ENCODE results near the gene ZC3H12D.

DNA sequence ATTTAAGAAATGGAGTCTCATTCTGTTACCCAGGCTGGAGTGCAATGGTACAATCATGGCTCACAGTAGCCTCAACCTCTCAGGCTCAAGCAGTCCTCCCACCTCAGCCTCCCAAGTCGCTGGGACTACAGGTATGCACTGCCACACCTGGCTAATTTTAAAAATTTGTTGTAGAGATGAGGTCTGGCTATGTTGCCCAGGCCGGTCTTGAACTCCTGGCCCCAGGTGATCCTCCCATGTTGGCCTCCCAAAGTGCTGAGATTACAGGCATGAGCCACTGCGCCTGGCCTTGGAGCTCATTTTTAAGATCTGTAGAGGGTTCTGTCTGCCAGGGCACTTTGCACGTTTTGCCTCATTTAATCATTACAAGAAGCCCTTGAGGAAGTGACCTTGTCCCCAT, 17.5 kb downstream of the ZC3H12D start:
- TF ChIP-seq POU5F1 (IDR thresholded peaks at IDR 0.05; ENCODE audit: low read depth, low read length), result no peak
- TF ChIP-seq, protein P1, sequence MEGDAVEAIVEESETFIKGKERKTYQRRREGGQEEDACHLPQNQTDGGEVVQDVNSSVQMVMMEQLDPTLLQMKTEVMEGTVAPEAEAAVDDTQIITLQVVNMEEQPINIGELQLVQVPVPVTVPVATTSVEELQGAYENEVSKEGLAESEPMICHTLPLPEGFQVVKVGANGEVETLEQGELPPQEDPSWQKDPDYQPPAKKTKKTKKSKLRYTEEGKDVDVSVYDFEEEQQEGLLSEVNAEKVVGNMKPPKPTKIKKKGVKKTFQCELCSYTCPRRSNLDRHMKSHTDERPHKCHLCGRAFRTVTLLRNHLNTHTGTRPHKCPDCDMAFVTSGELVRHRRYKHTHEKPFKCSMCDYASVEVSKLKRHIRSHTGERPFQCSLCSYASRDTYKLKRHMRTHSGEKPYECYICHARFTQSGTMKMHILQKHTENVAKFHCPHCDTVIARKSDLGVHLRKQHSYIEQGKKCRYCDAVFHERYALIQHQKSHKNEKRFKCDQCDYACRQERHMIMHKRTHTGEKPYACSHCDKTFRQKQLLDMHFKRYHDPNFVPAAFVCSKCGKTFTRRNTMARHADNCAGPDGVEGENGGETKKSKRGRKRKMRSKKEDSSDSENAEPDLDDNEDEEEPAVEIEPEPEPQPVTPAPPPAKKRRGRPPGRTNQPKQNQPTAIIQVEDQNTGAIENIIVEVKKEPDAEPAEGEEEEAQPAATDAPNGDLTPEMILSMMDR (IDR thresholded peaks at IDR 0.05; ENCODE audit: control extremely low read depth in 1 of 3, insufficient read depth in 1 of 3, low read depth in 1 of 3, low read length in 3 of 3), result no peak
- TF ChIP-seq ZNF274 (IDR thresholded peaks at IDR 0.05; ENCODE audit: borderline replicate concordance, extremely low read depth, low read length), result no peak
- no peak for TF ChIP-seq TAF7 (optimal IDR thresholded peaks at IDR 0.05; ENCODE audit: borderline replicate concordance, low read depth, low read length)
- no peak for TF ChIP-seq SRF (IDR thresholded peaks at IDR 0.05; ENCODE audit: low read depth, low read length)
- no peak for TF ChIP-seq CREB1 (IDR thresholded peaks at IDR 0.05)
